BLaER1 treated with 17β-estradiol and CSF1 and Interleukin-3, amounts not matched to agents 10 nM and 100 nM (cell line): Measurements from ENCODE around the gene TNFAIP3.

Source experiments
- H3K27ac ChIP-seq, 11 experiments: shearing (Covaris generic); formaldehyde crosslinking; 2 replicates each; pipeline ENCODE4 v1.8.1; 2022
- H3K27me3 ChIP-seq, 11 experiments: shearing (Covaris generic); formaldehyde crosslinking; 2 replicates each; pipeline ENCODE4 v1.8.1; 2022
- H3K36me3 ChIP-seq, 11 experiments: shearing (Covaris generic); formaldehyde crosslinking; 2 replicates each; pipeline ENCODE4 v1.8.1; 2022
- H3K4me1 ChIP-seq, 10 experiments: shearing (Covaris generic); formaldehyde crosslinking; 2 replicates each; pipeline ENCODE4 v1.8.1; 2022
- H3K4me2 ChIP-seq, 11 experiments: shearing (Covaris generic); formaldehyde crosslinking; 2 replicates each; pipeline ENCODE4 v1.8.1; 2022
- H3K4me3 ChIP-seq, 10 experiments: shearing (Covaris generic); formaldehyde crosslinking; 2 replicates each; pipeline ENCODE4 v1.8.1; 2022
- H3K9ac ChIP-seq, 11 experiments: shearing (Covaris generic); formaldehyde crosslinking; 2 replicates each; pipeline ENCODE4 v1.8.1; 2022
- H3K9me3 ChIP-seq, 11 experiments: shearing (Covaris generic); formaldehyde crosslinking; replicated peaks in 1 of 11; 2 replicates each; pipeline ENCODE4 v1.8.1; 2022
- H4K20me1 ChIP-seq, 11 experiments: shearing (Covaris generic); formaldehyde crosslinking; 2 replicates each; pipeline ENCODE4 v1.8.1; 2022
- Cebpa-rat ChIP-seq, 11 experiments: shearing (Covaris generic); IDR thresholded peaks; 2 replicates each; pipeline ENCODE4 v1.8.1; 2022

Gene TNFAIP3

DNA sequence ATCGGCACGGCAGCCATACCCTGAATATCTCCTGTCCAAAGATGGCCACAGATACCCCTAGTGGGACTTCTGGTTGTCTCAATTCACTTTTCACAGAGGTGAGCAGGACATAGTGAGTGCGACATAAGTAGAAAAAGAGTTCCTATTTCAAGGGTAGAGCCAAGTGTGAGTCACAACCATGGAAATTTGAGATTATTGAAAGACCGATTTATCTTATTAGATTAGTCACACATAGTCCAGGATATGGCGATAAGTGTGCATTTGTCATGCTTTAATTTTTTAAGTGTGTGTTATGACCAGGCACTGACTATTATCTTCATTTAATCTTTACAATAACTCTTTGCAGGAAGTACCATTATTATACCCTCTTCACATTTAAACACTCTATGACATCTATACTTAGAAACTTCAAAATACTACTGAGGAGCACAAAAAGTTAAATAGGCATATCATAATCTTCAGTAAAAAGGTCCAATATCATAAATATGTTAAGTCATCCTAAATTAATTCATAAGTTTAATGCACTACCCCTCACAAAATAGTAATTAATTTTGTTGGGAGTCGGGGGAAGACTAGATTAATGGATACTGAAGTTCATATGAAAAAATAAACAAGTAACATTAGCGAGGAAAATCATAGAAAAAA lies 13.4 kb upstream of the TNFAIP3 start:
- Histone ChIP-seq H3K27me3 (no peaks in the 10 kb centered on the region), H3K9me3 (peaks cover 16 to 36% (median 32%) of the 10 kb centered on the region in 11 experiments), H4K20me1 (no peaks in the 10 kb centered on the region), H3K4me3 (no peak overlapping the region), H3K36me3 (peaks cover 0 to 46% (median 36%) of the 10 kb centered on the region in 11 experiments; a peak in 20 of 22 replicates), H3K4me1 (peaks cover 16 to 40% (median 34%) of the 10 kb centered on the region in 10 experiments), H3K27ac (peak overlapping the region in 1 of 11 experiments; percentile 9; a peak in 1 of 22 replicates), H3K4me2 (peak overlapping the region in 6 of 11 experiments; percentile 14 to 50 (median 26); a peak in 8 of 22 replicates), H3K9ac (no peak overlapping the region)
- TF ChIP-seq Cebpa-rat (IDR thresholded peaks at IDR 0.05): no peak

DNA sequence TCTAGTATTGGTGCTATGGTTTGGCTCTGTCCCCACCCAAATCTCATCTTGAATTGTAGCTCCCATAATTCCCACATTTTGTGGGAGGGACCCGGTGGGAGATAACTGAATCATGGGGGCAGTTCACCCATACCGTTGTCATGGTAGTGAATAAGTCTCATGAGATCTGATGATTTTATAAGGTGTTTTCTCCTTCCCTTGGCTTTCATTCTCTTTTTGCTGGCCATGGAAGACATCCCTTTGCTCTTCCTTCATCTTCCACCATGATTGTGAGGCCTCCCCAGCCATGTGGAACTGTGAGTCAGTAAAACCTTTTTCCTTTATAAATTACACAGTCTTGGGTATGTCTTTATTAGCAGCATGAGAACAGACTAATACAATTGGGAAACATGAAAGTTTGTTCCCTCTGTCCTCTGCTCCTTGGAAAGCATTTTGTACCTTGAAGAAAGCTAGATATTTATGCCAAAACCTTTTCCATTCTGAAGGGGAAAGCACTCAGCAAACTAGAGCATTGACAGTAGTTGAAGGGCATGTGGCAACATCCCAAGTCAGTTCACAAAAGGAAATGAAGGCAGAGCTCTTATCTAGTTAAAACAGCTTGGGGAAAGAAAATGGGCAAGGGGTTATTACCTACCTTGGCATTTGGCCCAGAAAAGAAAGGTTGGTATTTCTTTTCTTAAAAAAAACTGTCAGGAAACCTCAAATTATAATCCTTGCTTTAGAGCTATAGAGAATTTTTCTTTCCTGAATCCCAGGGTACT lies 10.7 kb upstream of the TNFAIP3 start:
- H3K4me1 ChIP-seq: peaks cover 6 to 24% (median 17%) of the 10 kb centered on the region in 10 experiments
- H3K36me3 ChIP-seq: peaks cover 0 to 71% (median 55%) of the 10 kb centered on the region in 11 experiments; a peak in 20 of 22 replicates
- H3K4me2 ChIP-seq: no peak overlapping the region
- no peak overlapping the region for H3K27ac ChIP-seq
- H4K20me1 ChIP-seq: no peaks in the 10 kb centered on the region
- peaks cover 16 to 36% (median 32%) of the 10 kb centered on the region in 11 experiments for H3K9me3 ChIP-seq
- H3K4me3 ChIP-seq: no peak overlapping the region
- no peak for TF ChIP-seq Cebpa-rat (IDR thresholded peaks at IDR 0.05)
- no peaks in the 10 kb centered on the region for H3K27me3 ChIP-seq
- no peak overlapping the region for H3K9ac ChIP-seq

GRCh38 chr6:137859025-137859424 lies 8.0 kb upstream of the TNFAIP3 start:
- H3K4me3 ChIP-seq: no peak overlapping the region
- H3K27me3 ChIP-seq: no peaks in the 10 kb centered on the region
- H3K36me3 ChIP-seq: peaks cover 0 to 97% (median 72%) of the 10 kb centered on the region in 11 experiments; a peak in 20 of 22 replicates
- H3K9me3 ChIP-seq: peaks cover 16 to 36% (median 32%) of the 10 kb centered on the region in 11 experiments
- H3K27ac ChIP-seq: no peak overlapping the region
- H3K4me2 ChIP-seq: no peak overlapping the region
- H4K20me1 ChIP-seq: no peaks in the 10 kb centered on the region
- H3K9ac ChIP-seq: no peak overlapping the region
- peaks cover 0 to 29% (median 6%) of the 10 kb centered on the region in 10 experiments; a peak in 11 of 20 replicates for H3K4me1 ChIP-seq
- no peak for TF ChIP-seq Cebpa-rat (IDR thresholded peaks at IDR 0.05)

DNA sequence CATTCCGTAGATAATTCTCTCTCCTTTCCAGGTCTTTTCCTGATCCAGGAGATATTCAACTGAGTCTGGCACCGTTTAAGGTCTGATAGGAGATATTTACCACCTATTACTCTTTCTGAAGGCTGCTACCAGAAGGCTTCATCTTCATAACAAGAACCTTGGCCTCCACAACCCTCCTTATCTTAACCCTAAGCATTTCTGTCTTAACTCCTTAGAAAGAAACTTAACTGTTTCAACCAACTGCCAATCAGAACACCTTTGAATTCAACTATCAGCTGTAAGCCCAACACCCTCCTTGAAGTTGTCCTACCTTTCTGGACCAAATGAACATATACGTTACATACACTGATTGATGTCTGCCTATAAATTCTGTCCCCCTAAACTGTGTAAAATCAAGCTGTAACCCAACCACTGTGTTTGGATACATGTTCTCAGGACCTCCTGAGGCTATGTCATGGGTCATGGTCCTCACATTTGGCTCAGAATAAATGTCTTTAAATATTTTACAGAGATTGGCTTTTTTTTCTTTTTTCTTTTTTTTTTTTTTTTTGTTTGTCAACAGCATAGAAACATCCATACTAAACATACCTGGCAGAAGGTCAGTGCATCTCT lies 6.6 kb upstream of the TNFAIP3 start:
- no peak overlapping the region for H3K9ac ChIP-seq
- H3K27me3 ChIP-seq: no peaks in the 10 kb centered on the region
- no peak overlapping the region for H3K4me2 ChIP-seq
- no peak for TF ChIP-seq Cebpa-rat (IDR thresholded peaks at IDR 0.05)
- peaks cover 0 to 98% (median 68%) of the 10 kb centered on the region in 11 experiments; a peak in 20 of 22 replicates for H3K36me3 ChIP-seq
- H4K20me1 ChIP-seq: no peaks in the 10 kb centered on the region
- H3K9me3 ChIP-seq: peaks cover 12 to 32% (median 26%) of the 10 kb centered on the region in 11 experiments
- no peak overlapping the region for H3K27ac ChIP-seq
- peaks cover 7 to 37% (median 18%) of the 10 kb centered on the region in 10 experiments for H3K4me1 ChIP-seq
- H3K4me3 ChIP-seq: no peak overlapping the region

- Histone ChIP-seq H3K9me3 (peaks cover 0 to 19% (median 13%) of the 10 kb centered on the region in 11 experiments; a peak in 19 of 22 replicates), H3K9ac (no peak overlapping the region), H3K4me1 (peaks cover 17 to 48% (median 28%) of the 10 kb centered on the region in 10 experiments), H3K4me2 (peak overlapping the region in 3 of 11 experiments; percentile 38 to 57 (median 56); a peak in 7 of 22 replicates), H3K36me3 (peaks cover 0 to 85% (median 56%) of the 10 kb centered on the region in 11 experiments; a peak in 18 of 22 replicates), H3K27ac (peak overlapping the region in 1 of 11 experiments; percentile 6; a peak in 1 of 22 replicates), H3K4me3 (no peak overlapping the region), H3K27me3 (no peaks in the 10 kb centered on the region), H4K20me1 (no peaks in the 10 kb centered on the region; a peak in 1 of 22 replicates)
- no peak for TF ChIP-seq Cebpa-rat (IDR thresholded peaks at IDR 0.05)
These were observed 5.3 kb upstream of the TNFAIP3 start for GRCh38 chr6:137861550-137862337.

GRCh38 chr6:137862419-137863090 lies 4.5 kb upstream of the TNFAIP3 start:
- peak overlapping the region in 2 of 11 experiments; percentile 30 to 57; a peak in 5 of 22 replicates for H3K4me2 ChIP-seq
- H3K4me3 ChIP-seq: no peak overlapping the region
- no peak overlapping the region; a peak in 1 of 22 replicates for H3K27ac ChIP-seq
- no peak overlapping the region for H3K9ac ChIP-seq
- peaks cover 0 to 11% (median 5%) of the 10 kb centered on the region in 11 experiments; a peak in 14 of 22 replicates for H3K9me3 ChIP-seq
- H4K20me1 ChIP-seq: peaks cover 0 to 3% (median 0%) of the 10 kb centered on the region in 11 experiments; a peak in 3 of 22 replicates
- peaks cover 0 to 77% (median 48%) of the 10 kb centered on the region in 11 experiments; a peak in 17 of 22 replicates for H3K36me3 ChIP-seq
- no peak for TF ChIP-seq Cebpa-rat (IDR thresholded peaks at IDR 0.05)
- H3K4me1 ChIP-seq: peaks cover 17 to 48% (median 28%) of the 10 kb centered on the region in 10 experiments
- no peaks in the 10 kb centered on the region for H3K27me3 ChIP-seq

DNA sequence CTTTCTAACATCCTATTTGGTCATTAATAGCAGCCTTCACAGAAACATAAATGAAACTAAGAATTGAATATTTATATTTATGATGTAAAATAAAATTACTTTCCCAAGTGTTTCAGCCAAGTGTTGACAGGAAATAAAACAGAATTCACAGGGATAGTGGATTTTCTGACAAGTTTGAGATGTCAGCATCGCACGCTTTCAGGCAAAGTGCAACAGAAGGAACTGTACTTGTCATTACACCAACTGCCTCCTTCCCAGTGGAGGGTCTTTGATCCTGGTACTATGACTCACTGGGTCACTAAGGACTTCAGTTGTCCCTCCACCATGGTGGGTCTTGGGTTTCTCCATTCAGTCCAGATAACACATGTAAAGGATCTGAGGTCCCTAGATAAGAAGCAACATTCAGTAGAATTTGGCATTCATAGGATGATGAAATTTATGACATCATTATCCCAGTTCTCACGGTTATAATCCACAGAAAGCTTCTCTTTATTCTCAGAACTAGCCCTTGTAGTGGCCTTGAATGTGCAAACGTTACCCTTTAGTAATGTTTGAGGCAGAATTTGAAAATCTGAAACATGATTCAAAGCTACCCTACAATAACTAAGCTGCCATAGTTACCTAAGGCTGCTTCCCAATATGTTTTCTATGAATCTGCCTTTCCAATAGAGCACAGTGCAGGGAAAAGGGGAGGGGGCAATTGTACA lies 3.8 kb upstream of the TNFAIP3 start:
- no peak for TF ChIP-seq Cebpa-rat (IDR thresholded peaks at IDR 0.05)
- no peak overlapping the region for H3K4me3 ChIP-seq

More for the DNA sequence above, 3.8 kb upstream of the TNFAIP3 start:
- Histone ChIP-seq H3K27me3 (no peaks in the 10 kb centered on the region), H3K36me3 (peaks cover 0 to 70% (median 41%) of the 10 kb centered on the region in 11 experiments; a peak in 13 of 22 replicates), H3K9ac (no peak overlapping the region), H3K27ac (no peak overlapping the region), H4K20me1 (peaks cover 0 to 6% (median 0%) of the 10 kb centered on the region in 11 experiments; a peak in 3 of 22 replicates), H3K4me1 (peaks cover 17 to 48% (median 28%) of the 10 kb centered on the region in 10 experiments), H3K9me3 (peaks cover 0 to 6% (median 0%) of the 10 kb centered on the region in 11 experiments; a peak in 2 of 22 replicates), H3K4me2 (peak overlapping the region in 2 of 11 experiments; percentile 31 to 57; a peak in 4 of 22 replicates)
